ENCODE results near the gene GNA12. TPM values are rescaled to one million over a fixed set of nuclear protein-coding genes. Genes with fewer than 3 reads are reported as not detected.

The GNA12 gene
- polyA plus RNA-seq, 4 donors: 3.4 to 27.2 (median 14.5) TPM

- no peak overlapping the region for H3K27ac ChIP-seq (ENCODE audit: low read depth in 1 of 3, low read length in 2 of 3)
- no peaks in the 10 kb centered on the region for H3K36me3 ChIP-seq (ENCODE audit: control insufficient read depth in 3 of 3, insufficient read depth in 2 of 3, low read depth in 1 of 3, low read length in 3 of 3)
- H3K9me3 ChIP-seq (ENCODE audit: control insufficient read depth in 2 of 2, insufficient read depth in 1 of 2, low read depth in 1 of 2, low read length in 1 of 2): no peaks in the 10 kb centered on the region
- no peak overlapping the region for H3K4me3 ChIP-seq (ENCODE audit: low read depth in 1 of 3, low read length in 3 of 3)
- WGBS, 3 donors: 50 to 70% (median 51%) methylated on average over 23 of the region's 23 CpGs
- DNase-seq (no peak), FAIRE-seq (no peak)
- H3K27me3 ChIP-seq (ENCODE audit: control insufficient read depth in 3 of 3, insufficient read depth in 3 of 3, low read length in 3 of 3): peaks cover 7 to 45% (median 14%) of the 10 kb centered on the region in 3 donors
- peaks cover 4 to 6% (median 5%) of the 10 kb centered on the region in 3 donors for H3K4me1 ChIP-seq (ENCODE audit: control insufficient read depth in 3 of 3, insufficient read depth in 2 of 3, low read depth in 1 of 3, low read length in 2 of 3)
Observed at GRCh38 chr7:2689951-2690705, 154.0 kb downstream of the GNA12 start.

- DNase-seq (no peak), FAIRE-seq (no peak)
- peaks cover 0 to under 1% (median 0%) of the 10 kb centered on the region in 3 donors for H3K36me3 ChIP-seq (ENCODE audit: control insufficient read depth in 3 of 3, insufficient read depth in 2 of 3, low read depth in 1 of 3, low read length in 3 of 3)
- H3K4me1 ChIP-seq (ENCODE audit: control insufficient read depth in 3 of 3, insufficient read depth in 2 of 3, low read depth in 1 of 3, low read length in 2 of 3): peaks cover 4 to 6% (median 5%) of the 10 kb centered on the region in 3 donors
- H3K4me3 ChIP-seq (ENCODE audit: low read depth in 1 of 3, low read length in 3 of 3): no peak overlapping the region
- peaks cover 7 to 45% (median 15%) of the 10 kb centered on the region in 3 donors for H3K27me3 ChIP-seq (ENCODE audit: control insufficient read depth in 3 of 3, insufficient read depth in 3 of 3, low read length in 3 of 3)
- H3K9me3 ChIP-seq (ENCODE audit: control insufficient read depth in 2 of 2, insufficient read depth in 1 of 2, low read depth in 1 of 2, low read length in 1 of 2): no peaks in the 10 kb centered on the region
- H3K27ac ChIP-seq (ENCODE audit: low read depth in 1 of 3, low read length in 2 of 3): no peak overlapping the region
- 59 to 61% (median 60%) methylated on average over 16 of the region's 16 CpGs for WGBS, 3 donors
Observed at GRCh38 chr7:2689343-2689847, 154.7 kb downstream of the GNA12 start.

- WGBS, 3 donors: 4 to 7% (median 4%) methylated on average over 38 to 62 of the region's 62 CpGs
- H3K9me3 ChIP-seq (ENCODE audit: control insufficient read depth in 2 of 2, insufficient read depth in 1 of 2, low read depth in 1 of 2, low read length in 1 of 2): no peaks in the 10 kb centered on the region
- H3K36me3 ChIP-seq (ENCODE audit: control insufficient read depth in 3 of 3, insufficient read depth in 2 of 3, low read depth in 1 of 3, low read length in 3 of 3): peaks cover 0 to 2% (median 0%) of the 10 kb centered on the region in 3 donors
- H3K4me1 ChIP-seq (ENCODE audit: control insufficient read depth in 3 of 3, insufficient read depth in 2 of 3, low read depth in 1 of 3, low read length in 2 of 3): peaks cover 4 to 6% (median 5%) of the 10 kb centered on the region in 3 donors
- no peak for FAIRE-seq
- peak in 1 of 2 donors; percentile 35 for DNase-seq
- peaks cover 7 to 45% (median 18%) of the 10 kb centered on the region in 3 donors for H3K27me3 ChIP-seq (ENCODE audit: control insufficient read depth in 3 of 3, insufficient read depth in 3 of 3, low read length in 3 of 3)
- no peak overlapping the region for H3K27ac ChIP-seq (ENCODE audit: low read depth in 1 of 3, low read length in 2 of 3)
- H3K4me3 ChIP-seq (ENCODE audit: low read depth in 1 of 3, low read length in 3 of 3): peak overlapping the region in 1 of 3 donors; percentile 5
Observed at GRCh38 chr7:2688409-2689342, 155.4 kb downstream of the GNA12 start.

GRCh38 chr7:2687881-2688318 lies 156.2 kb downstream of the GNA12 start, which contains the start of gene AMZ1:
Gene AMZ1, plus strand, starts transcription at chr7:2688202. Its CDS starts 12,250 bp downstream, at chr7:2700452.
- Histone ChIP-seq H3K4me3 (ENCODE audit: low read depth in 1 of 3, low read length in 3 of 3) (peak within 1 kb of the TSS in 1 of 3 donors; percentile 5), H3K4me1 (ENCODE audit: control insufficient read depth in 3 of 3, insufficient read depth in 2 of 3, low read depth in 1 of 3, low read length in 2 of 3) (peaks cover 4 to 6% (median 5%) of the 10 kb centered on the region in 3 donors), H3K36me3 (ENCODE audit: control insufficient read depth in 3 of 3, insufficient read depth in 2 of 3, low read depth in 1 of 3, low read length in 3 of 3) (peaks cover 0 to 2% (median 0%) of the 10 kb centered on the region in 3 donors), H3K9me3 (ENCODE audit: control insufficient read depth in 2 of 2, insufficient read depth in 1 of 2, low read depth in 1 of 2, low read length in 1 of 2) (peaks cover 0 to 4% of the 10 kb centered on the region in 2 donors), H3K27me3 (ENCODE audit: control insufficient read depth in 3 of 3, insufficient read depth in 3 of 3, low read length in 3 of 3) (peaks cover 7 to 45% (median 18%) of the 10 kb centered on the region in 3 donors), H3K27ac (ENCODE audit: low read depth in 1 of 3, low read length in 2 of 3) (no peak within 1 kb of the TSS)
- WGBS, 3 donors: 3 to 5% (median 4%) methylated on average over 15 to 41 of the region's 41 CpGs
- peak in 1 of 2 donors; percentile 43 for DNase-seq
- no peak for FAIRE-seq

- DNase-seq (no peak), FAIRE-seq (no peak)
- WGBS, 3 donors: 19 to 37% (median 30%) methylated on average over 17 of the region's 17 CpGs
- Histone ChIP-seq H3K36me3 (ENCODE audit: control insufficient read depth in 3 of 3, insufficient read depth in 2 of 3, low read depth in 1 of 3, low read length in 3 of 3) (peaks cover 0 to 2% (median 0%) of the 10 kb centered on the region in 3 donors), H3K9me3 (ENCODE audit: control insufficient read depth in 2 of 2, insufficient read depth in 1 of 2, low read depth in 1 of 2, low read length in 1 of 2) (peaks cover 0 to 4% of the 10 kb centered on the region in 2 donors), H3K27me3 (ENCODE audit: control insufficient read depth in 3 of 3, insufficient read depth in 3 of 3, low read length in 3 of 3) (peaks cover 7 to 45% (median 18%) of the 10 kb centered on the region in 3 donors), H3K27ac (ENCODE audit: low read depth in 1 of 3, low read length in 2 of 3) (no peak overlapping the region), H3K4me3 (ENCODE audit: low read depth in 1 of 3, low read length in 3 of 3) (peak overlapping the region in 1 of 3 donors; percentile 5), H3K4me1 (ENCODE audit: control insufficient read depth in 3 of 3, insufficient read depth in 2 of 3, low read depth in 1 of 3, low read length in 2 of 3) (peaks cover 0 to 6% (median 5%) of the 10 kb centered on the region in 3 donors)
Observed at GRCh38 chr7:2687338-2687869, 156.7 kb downstream of the GNA12 start.

- Histone ChIP-seq H3K9me3 (ENCODE audit: control insufficient read depth in 2 of 2, insufficient read depth in 1 of 2, low read depth in 1 of 2, low read length in 1 of 2) (peaks cover 0 to 4% of the 10 kb centered on the region in 2 donors), H3K27ac (ENCODE audit: low read depth in 1 of 3, low read length in 2 of 3) (no peak overlapping the region), H3K4me3 (ENCODE audit: low read depth in 1 of 3, low read length in 3 of 3) (no peak overlapping the region), H3K27me3 (ENCODE audit: control insufficient read depth in 3 of 3, insufficient read depth in 3 of 3, low read length in 3 of 3) (peaks cover 7 to 43% (median 18%) of the 10 kb centered on the region in 3 donors), H3K36me3 (ENCODE audit: control insufficient read depth in 3 of 3, insufficient read depth in 2 of 3, low read depth in 1 of 3, low read length in 3 of 3) (peaks cover 0 to 2% (median 0%) of the 10 kb centered on the region in 3 donors), H3K4me1 (ENCODE audit: control insufficient read depth in 3 of 3, insufficient read depth in 2 of 3, low read depth in 1 of 3, low read length in 2 of 3) (peaks cover 0 to 6% (median 5%) of the 10 kb centered on the region in 3 donors)
- WGBS, 3 donors: 84 to 92% (median 90%) methylated on average over 14 of the region's 14 CpGs
- DNase-seq (no peak), FAIRE-seq (no peak)
Observed at GRCh38 chr7:2686101-2686500, 158.0 kb downstream of the GNA12 start.

- Histone ChIP-seq H3K4me1 (ENCODE audit: control insufficient read depth in 3 of 3, insufficient read depth in 2 of 3, low read depth in 1 of 3, low read length in 2 of 3) (peaks cover 0 to 12% (median 6%) of the 10 kb centered on the region in 3 donors), H3K4me3 (ENCODE audit: low read depth in 1 of 3, low read length in 3 of 3) (no peak overlapping the region), H3K36me3 (ENCODE audit: control insufficient read depth in 3 of 3, insufficient read depth in 2 of 3, low read depth in 1 of 3, low read length in 3 of 3) (peaks cover 0 to 2% (median 0%) of the 10 kb centered on the region in 3 donors), H3K9me3 (ENCODE audit: control insufficient read depth in 2 of 2, insufficient read depth in 1 of 2, low read depth in 1 of 2, low read length in 1 of 2) (peaks cover 0 to 4% of the 10 kb centered on the region in 2 donors), H3K27me3 (ENCODE audit: control insufficient read depth in 3 of 3, insufficient read depth in 3 of 3, low read length in 3 of 3) (peaks cover 7 to 34% (median 18%) of the 10 kb centered on the region in 3 donors), H3K27ac (ENCODE audit: low read depth in 1 of 3, low read length in 2 of 3) (no peak overlapping the region)
- FAIRE-seq (no peak), DNase-seq (no peak)
- WGBS, 3 donors: 76 to 91% (median 82%) methylated on average over 10 to 11 of the region's 11 CpGs
Observed at GRCh38 chr7:2684501-2684900, 159.6 kb downstream of the GNA12 start.
